GM19438 (cell line): ENCODE measurements around the gene ACTL10.
"Not testable (repeated sequence)": the region's sequence is repeated elsewhere in the genome, so short reads cannot be mapped to it uniquely, and the experiment has no call there.

Source experiments
- ATAC-seq: cut with Tn5 transposase; IDR thresholded peaks from one replicate; pipeline ENCODE4 v1.9.1; 2021; ENCODE audit warnings: low read depth; ENCODE audit not compliant: unreplicated experiment

The ACTL10 gene

DNA sequence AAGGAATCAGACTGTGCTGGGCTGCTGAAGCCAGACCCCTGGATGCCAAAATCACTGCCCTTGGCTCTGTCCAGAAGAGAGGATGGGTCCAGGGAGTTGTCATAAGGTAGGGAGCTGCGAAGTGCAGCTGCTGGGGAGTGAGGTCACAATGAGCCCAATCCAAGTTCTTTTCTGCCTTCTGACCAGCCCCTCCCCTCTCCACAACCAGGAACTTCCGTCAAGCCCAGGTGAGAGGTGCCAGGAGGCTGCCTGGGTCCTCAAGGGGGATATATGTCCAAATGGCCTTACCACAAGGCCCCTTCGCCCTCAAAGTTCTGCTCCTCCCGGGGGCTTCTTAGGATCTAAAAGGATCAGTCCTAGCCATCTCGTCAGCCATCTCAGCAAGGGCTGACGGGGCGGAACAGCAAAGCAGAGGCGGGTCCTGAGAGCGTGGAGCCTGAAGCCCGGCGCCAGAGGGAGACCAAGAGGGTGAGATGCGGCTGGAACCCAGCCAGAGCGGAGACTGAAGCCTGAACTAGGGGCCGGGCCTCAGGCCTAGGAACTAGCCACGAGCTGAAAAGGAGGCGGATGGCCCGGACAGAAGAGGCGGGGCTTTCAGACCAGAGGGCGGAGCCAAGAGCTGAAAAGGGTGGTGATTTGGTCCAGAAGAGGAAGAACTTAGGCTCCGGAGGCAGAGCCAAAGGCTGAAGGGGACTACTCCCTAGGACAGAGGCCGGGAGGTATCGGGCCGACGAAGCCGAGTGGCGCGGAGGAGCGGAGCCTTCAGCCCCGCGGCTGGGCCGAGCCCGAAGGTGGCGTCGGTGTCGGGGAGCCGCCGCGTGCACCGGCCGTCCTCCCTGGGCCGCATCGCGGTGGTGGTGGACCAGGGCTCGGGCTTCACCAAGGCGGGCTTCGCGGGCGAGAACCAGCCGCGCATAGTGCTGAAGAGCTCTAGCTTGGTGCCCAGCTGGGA, at the start of gene ACTL10:
ACTL10 (plus strand) TSS at position 651 of the 952 bp plus-strand sequence. CDS start 555 bp downstream, outside the sequence.
- peak; percentile 65 for ATAC-seq

GRCh38 chr20:33621717-33622400, 44.9 kb upstream of the ACTL10 start:
- ATAC-seq = no peak

DNA sequence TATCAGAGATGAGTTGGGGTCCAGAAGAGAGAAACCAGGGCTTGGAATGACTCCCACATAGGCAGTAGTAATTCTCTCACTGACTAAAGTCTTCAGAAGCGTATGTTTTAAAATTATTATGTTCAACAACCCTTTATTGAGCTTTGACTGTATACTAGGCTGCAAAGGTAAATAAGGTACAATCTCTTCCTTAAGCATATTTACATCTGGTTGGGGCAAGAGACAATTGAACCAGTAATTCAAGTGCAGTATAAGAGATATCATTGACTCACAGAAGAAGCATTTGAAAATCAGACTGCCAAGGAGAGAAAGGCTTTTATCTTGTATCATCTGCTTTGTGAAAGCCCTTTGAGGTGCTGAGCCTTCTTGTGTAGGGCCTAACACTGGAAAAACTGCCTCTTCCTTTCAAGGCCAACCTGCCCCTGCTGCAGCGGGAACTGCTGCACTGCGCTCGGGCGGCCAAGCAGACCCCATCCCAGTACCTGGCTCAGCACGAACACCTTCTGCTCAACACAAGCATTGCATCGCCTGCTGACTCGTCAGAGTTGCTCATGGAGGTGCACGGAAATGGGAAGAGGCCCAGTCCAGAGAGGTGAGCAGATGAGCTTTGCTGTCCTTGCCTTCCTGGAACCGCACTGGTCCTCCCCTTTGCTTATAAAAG, 43.9 kb upstream of the ACTL10 start:
- ATAC-seq = no peak

DNA sequence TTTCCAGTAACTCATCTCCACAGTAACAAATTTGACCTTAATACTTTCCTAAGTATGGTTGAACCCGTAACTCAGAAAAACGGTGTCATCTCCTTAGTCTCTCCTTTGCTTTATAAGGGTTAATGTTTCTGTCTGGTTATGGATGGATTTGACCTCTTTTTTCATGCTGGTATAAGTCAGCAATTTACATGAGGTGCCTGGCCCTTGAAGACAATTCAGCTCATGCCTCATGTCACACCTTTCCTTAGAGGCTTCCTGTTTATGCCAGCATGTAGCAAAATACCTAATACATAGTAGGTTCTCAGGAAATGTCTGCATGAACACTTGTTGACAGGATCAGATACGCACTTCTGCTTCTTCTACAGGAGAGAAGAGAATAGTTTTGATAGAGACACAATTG, 42.3 kb upstream of the ACTL10 start:
- no peak for ATAC-seq

DNA sequence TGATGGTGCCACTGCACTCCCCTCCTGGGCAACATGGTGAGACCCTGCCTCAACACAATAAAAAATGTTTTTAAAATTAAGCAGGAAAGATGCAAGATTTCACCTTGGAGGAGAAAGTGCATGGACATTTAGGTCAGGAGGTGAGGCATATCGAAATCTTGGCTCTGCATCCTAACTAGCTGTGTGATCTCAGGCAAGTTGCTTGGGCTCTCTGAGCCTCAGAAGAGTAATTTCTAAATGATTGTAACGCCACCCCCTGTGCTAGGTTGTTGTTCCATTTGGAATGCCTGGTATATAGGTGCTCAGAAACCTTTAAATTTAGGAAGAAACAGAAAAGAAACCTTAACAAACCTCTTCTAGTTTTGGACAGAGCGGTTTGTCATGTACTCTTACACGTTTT, 40.6 kb upstream of the ACTL10 start:
- ATAC-seq = no peak

DNA sequence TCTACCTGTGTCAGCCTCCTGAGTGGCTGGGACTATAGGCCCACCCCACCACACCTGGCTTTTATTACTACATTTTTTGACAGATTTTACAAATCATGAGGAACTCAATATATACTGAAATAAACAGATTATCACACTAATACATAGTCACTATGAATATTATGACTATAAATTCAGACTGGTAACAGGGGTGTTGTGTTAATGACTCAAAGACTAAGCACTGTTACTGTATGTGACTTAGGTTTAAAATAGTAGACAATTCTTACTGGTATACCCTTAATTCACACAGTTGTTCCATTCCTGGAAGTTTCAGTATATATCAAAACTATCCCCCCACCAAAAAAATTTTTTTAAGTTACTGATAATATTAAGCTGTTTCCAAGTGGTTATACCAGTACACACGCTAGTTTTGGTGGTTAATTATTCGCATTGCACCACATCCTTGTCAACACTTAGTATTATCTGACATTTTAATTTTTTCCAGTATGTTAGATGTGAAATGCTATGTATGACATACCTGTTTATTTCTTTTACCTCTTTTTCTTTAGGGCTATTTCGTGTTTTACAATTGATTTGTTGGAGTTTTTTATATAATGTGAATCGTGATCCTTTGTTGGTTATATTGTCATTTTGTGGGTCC, 39.0 kb upstream of the ACTL10 start:
- ATAC-seq = no peak

- ATAC-seq = no peak
These were observed 37.2 kb upstream of the ACTL10 start for GRCh38 chr20:33629533-33629932.

GRCh38 chr20:33629979-33630378, 36.8 kb upstream of the ACTL10 start:
- ATAC-seq = no peak

DNA sequence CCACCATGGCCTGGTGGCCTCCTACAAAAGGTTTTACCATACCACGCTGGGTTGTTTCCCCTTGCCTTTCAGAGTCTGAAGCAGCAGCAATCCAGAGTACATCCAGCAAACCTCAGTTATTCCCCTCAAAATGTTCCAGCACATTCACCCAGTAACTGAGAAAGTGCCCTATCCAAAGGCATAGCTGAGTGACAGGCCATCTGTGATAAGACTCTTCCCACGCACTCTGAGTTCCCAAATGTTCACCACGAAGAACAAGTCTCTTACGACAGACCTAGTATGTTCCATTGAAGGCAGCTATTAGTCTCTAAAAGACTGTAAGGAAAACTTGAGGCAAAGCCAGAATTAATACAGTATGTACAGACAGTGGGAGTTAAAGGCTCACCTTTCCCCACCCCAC, 36.2 kb upstream of the ACTL10 start:
- no peak for ATAC-seq

- not testable (repeated sequence) for ATAC-seq
These were observed 34.8 kb upstream of the ACTL10 start for GRCh38 chr20:33631910-33632309.

DNA sequence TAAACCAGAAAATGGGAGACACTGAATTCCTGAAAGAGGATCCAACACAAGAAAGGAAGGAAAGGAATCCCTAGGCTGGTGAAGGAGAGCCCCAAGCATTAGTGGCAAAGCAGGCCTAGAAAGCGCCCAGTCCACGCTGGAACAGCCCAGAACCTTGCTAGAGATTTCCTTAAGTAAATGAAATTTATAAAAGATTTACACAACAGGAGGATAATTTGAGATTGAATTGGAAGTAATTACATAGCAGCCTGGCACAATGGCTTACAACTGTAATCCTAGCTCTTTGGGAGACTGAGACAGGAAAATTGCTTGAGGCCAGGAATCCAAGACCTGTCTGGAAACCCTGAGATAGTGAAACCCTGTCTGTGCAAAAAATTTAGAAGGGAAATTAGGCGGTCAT, 31.4 kb upstream of the ACTL10 start:
- no peak for ATAC-seq

DNA sequence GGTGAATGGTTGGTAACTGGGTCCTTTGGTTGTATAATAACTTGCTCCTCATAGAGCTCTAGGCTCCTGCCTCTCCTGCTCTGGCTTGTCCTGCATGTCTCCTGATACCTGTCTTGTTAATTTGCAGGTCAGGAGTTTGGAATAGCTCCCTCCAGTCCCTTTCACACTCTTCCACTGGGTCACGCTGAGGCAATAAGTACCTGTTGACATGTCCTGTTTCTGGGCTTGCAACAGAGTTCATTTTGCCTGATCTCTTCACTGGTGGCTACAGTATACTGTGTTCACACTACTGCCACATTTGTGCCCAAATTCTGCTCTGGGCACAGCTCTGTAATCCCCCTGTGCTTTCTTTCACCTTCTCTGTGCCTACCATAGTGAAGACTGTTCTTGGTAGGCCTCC, 30.0 kb upstream of the ACTL10 start:
- ATAC-seq = no peak

- ATAC-seq = no peak
These were observed 26.5 kb upstream of the ACTL10 start for GRCh38 chr20:33640287-33640686.

DNA sequence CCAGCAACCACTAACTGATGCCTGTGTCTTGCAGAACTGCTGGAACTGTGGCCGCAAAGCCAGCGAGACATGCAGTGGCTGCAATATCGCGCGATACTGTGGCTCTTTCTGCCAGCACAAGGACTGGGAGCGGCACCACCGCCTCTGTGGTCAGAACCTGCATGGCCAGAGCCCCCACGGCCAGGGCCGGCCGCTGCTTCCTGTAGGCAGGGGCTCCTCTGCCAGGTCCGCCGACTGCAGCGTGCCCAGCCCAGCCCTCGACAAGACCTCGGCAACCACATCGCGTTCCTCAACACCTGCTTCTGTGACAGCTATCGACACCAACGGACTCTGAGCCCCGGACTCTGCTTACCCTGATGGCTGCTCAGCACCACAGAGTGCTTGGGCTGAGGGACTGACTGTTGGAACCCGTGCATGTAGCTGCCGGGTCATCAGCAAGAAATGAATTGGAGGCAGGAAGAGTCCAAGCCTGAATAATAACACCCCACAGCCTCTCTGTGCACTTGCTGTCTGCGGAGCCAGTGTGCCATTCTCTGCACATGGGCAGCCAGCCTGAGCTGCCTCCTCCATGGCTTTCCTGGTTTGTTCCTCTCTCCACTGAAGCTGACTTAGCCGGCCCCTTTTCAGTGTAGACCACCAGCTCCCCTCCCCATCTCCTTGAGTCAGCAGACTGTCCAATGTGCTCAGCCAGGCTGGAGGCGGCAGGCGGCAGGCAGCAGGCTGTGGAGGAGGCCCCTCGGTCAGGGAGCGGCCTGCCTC, 22.3 kb upstream of the ACTL10 start:
- ATAC-seq = no peak

- ATAC-seq = no peak
These were observed 21.7 kb upstream of the ACTL10 start for GRCh38 chr20:33645072-33645358.

- ATAC-seq = no peak
These were observed 21.3 kb upstream of the ACTL10 start for GRCh38 chr20:33645396-33645795.

DNA sequence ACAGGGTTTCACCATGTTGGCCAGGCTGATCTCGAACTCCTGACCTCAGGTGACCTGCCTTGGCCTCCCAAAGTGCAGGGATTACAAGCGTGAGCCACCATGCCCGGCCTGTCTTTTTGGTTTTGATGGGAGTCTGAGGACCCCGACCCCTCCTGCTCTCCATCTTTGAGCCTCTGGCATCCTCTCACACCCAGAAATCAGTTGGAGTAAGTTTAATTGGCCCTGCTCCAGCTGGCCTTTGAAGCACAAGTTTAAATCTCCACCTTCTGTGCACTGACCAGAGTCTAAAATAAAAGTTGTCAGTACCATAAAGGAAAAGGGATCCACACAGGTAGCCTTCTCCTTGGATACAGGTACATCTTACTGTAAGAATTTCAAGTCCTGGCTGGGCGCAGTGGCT, 20.6 kb upstream of the ACTL10 start:
- ATAC-seq = no peak

DNA sequence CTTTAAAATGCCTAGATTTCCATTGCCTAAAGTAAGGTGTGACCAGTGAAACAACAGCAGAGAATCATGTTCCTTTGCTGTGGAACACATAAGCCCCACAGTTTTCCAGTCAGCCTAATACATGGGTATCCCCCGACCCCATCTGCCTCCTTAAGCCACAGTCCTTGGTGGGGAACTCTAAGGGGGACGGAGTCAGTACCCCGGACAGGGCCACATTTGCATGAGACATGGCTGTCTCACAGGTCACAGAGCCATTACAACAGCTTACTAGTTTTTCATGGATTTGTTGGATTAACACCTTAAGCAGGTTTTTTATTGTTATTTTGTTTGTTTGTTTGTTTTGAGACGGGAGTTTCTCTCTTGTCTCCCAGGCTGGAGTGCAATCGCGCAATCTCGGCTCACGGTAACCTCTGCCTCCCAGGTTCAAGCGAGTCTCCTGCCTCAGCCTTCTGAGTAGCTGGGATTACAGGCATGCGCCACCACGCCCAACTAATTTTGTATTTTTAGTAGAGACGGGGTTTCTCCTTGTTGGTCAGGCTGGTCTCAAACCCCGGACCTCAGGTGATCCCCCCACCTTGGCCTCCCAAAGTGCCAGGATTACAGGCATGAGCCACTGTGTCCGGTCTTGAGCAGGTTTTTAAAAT, 19.7 kb upstream of the ACTL10 start:
- ATAC-seq = peak; percentile 13

- ATAC-seq = peak; percentile 78
These were observed 18.9 kb upstream of the ACTL10 start for GRCh38 chr20:33647603-33648395.
